ENCODE results near the gene LTA.

The LTA gene

GRCh38 chr6:31572041-31572911 is at the start of gene LTA:
Gene LTA, plus strand, starts transcription at chr6:31572289. Its CDS starts 454 bp downstream, at chr6:31572743.
- H3K9me3 Mint-ChIP-seq, result no peaks in the 10 kb centered on the region
- H3K27me3 Mint-ChIP-seq, result peaks cover 8% of the 10 kb centered on the region
- peaks cover 96% of the 10 kb centered on the region for H3K4me1 Mint-ChIP-seq
- peak; percentile 82 for DNase-seq
- H3K36me3 Mint-ChIP-seq, result peaks cover 31% of the 10 kb centered on the region
- H3K27ac Mint-ChIP-seq, result peak within 1 kb of the TSS; percentile 96
- CTCF ChIA-PET, result interaction anchor here (27.0 to 33.1 kb wide), 2 partner anchors 19 to 22 kb away, joined by 780 to 1087 read pairs; partner anchors contain the start of genes ATP6V1G2, LST1, NCR3 and NFKBIL1
- H3K4me3 Mint-ChIP-seq, result peak within 1 kb of the TSS; percentile 94

GRCh38 chr6:31525553-31525931 is 46.5 kb upstream of the LTA start:
- Mint-ChIP-seq H3K27me3 (peaks cover 26% of the 10 kb centered on the region), H3K9me3 (no peaks in the 10 kb centered on the region)

GRCh38 chr6:31525932-31526591 is 46.0 kb upstream of the LTA start:
- CTCF ChIA-PET, result no interaction called here
- H3K9me3 Mint-ChIP-seq, result no peaks in the 10 kb centered on the region
- no peak overlapping the region for H3K27ac Mint-ChIP-seq
- H3K4me3 Mint-ChIP-seq, result no peak overlapping the region
- no peaks in the 10 kb centered on the region for H3K4me1 Mint-ChIP-seq
- H3K36me3 Mint-ChIP-seq, result peaks cover 19% of the 10 kb centered on the region
- no peak for DNase-seq
- peaks cover 21% of the 10 kb centered on the region for H3K27me3 Mint-ChIP-seq

More at GRCh38 chr6:31525553-31525931, 46.5 kb upstream of the LTA start:
- Mint-ChIP-seq H3K4me3 (no peak overlapping the region), H3K27ac (no peak overlapping the region), H3K4me1 (no peaks in the 10 kb centered on the region), H3K36me3 (peaks cover 14% of the 10 kb centered on the region)
- CTCF ChIA-PET, result no interaction called here
- no peak for DNase-seq

GRCh38 chr6:31528307-31528777 is 43.7 kb upstream of the LTA start:
- Mint-ChIP-seq H3K9me3 (no peaks in the 10 kb centered on the region), H3K4me3 (no peak overlapping the region), H3K27me3 (peaks cover 4% of the 10 kb centered on the region), H3K36me3 (peaks cover 38% of the 10 kb centered on the region), H3K27ac (no peak overlapping the region), H3K4me1 (peaks cover 9% of the 10 kb centered on the region)
- no peak for DNase-seq
- CTCF ChIA-PET, result no interaction called here

GRCh38 chr6:31528821-31529328 is 43.2 kb upstream of the LTA start, which contains the start of gene MCCD1:
Gene MCCD1, plus strand, starts transcription at chr6:31528962. Its CDS starts 53 bp downstream, at chr6:31529015.
- no peaks in the 10 kb centered on the region for H3K27me3 Mint-ChIP-seq
- CTCF ChIA-PET, result no interaction called here
- H3K4me3 Mint-ChIP-seq, result no peak within 1 kb of the TSS
- H3K4me1 Mint-ChIP-seq, result peaks cover 12% of the 10 kb centered on the region
- peak within 1 kb of the TSS; percentile 24 for H3K27ac Mint-ChIP-seq
- no peak for DNase-seq
- H3K36me3 Mint-ChIP-seq, result peaks cover 42% of the 10 kb centered on the region
- no peaks in the 10 kb centered on the region for H3K9me3 Mint-ChIP-seq

GRCh38 chr6:31529329-31530150 is 42.5 kb upstream of the LTA start:
- Mint-ChIP-seq H3K27ac (peak overlapping the region; percentile 24), H3K4me1 (peaks cover 15% of the 10 kb centered on the region), H3K36me3 (peaks cover 49% of the 10 kb centered on the region), H3K9me3 (no peaks in the 10 kb centered on the region), H3K27me3 (no peaks in the 10 kb centered on the region), H3K4me3 (no peak overlapping the region)
- DNase-seq, result no peak
- CTCF ChIA-PET, result no interaction called here

- CTCF ChIA-PET, result no interaction called here
- no peak for DNase-seq
- H3K27me3 Mint-ChIP-seq, result no peaks in the 10 kb centered on the region
- H3K27ac Mint-ChIP-seq, result no peak overlapping the region
- no peaks in the 10 kb centered on the region for H3K9me3 Mint-ChIP-seq
- H3K4me3 Mint-ChIP-seq, result no peak overlapping the region
- H3K4me1 Mint-ChIP-seq, result peaks cover 23% of the 10 kb centered on the region
- peaks cover 59% of the 10 kb centered on the region for H3K36me3 Mint-ChIP-seq
Measured at GRCh38 chr6:31530659-31531058, 41.4 kb upstream of the LTA start.

GRCh38 chr6:31531162-31531561 is 40.9 kb upstream of the LTA start:
- no peaks in the 10 kb centered on the region for H3K9me3 Mint-ChIP-seq
- CTCF ChIA-PET, result no interaction called here
- no peak overlapping the region for H3K4me3 Mint-ChIP-seq
- peaks cover 28% of the 10 kb centered on the region for H3K4me1 Mint-ChIP-seq
- no peaks in the 10 kb centered on the region for H3K27me3 Mint-ChIP-seq
- no peak for DNase-seq
- H3K36me3 Mint-ChIP-seq, result peaks cover 64% of the 10 kb centered on the region
- H3K27ac Mint-ChIP-seq, result no peak overlapping the region

- no peak overlapping the region for H3K27ac Mint-ChIP-seq
- H3K4me3 Mint-ChIP-seq, result no peak overlapping the region
- CTCF ChIA-PET, result no interaction called here
- DNase-seq, result no peak
- no peaks in the 10 kb centered on the region for H3K9me3 Mint-ChIP-seq
- H3K36me3 Mint-ChIP-seq, result peaks cover 71% of the 10 kb centered on the region
- H3K27me3 Mint-ChIP-seq, result no peaks in the 10 kb centered on the region
- peaks cover 34% of the 10 kb centered on the region for H3K4me1 Mint-ChIP-seq
Measured at GRCh38 chr6:31531771-31532643, 40.1 kb upstream of the LTA start.

- no peak for DNase-seq
Measured at GRCh38 chr6:31532644-31533454, 39.2 kb upstream of the LTA start.

GRCh38 chr6:31533455-31533841 is 38.6 kb upstream of the LTA start:
- Mint-ChIP-seq H3K36me3 (peaks cover 76% of the 10 kb centered on the region), H3K4me1 (peaks cover 43% of the 10 kb centered on the region), H3K27ac (peak overlapping the region; percentile 19)

More at GRCh38 chr6:31532644-31533454, 39.2 kb upstream of the LTA start:
- CTCF ChIA-PET, result no interaction called here
- peak overlapping the region; percentile 19 for H3K27ac Mint-ChIP-seq
- no peak overlapping the region for H3K4me3 Mint-ChIP-seq
- H3K4me1 Mint-ChIP-seq, result peaks cover 39% of the 10 kb centered on the region
- H3K27me3 Mint-ChIP-seq, result no peaks in the 10 kb centered on the region
- peaks cover 76% of the 10 kb centered on the region for H3K36me3 Mint-ChIP-seq
- no peaks in the 10 kb centered on the region for H3K9me3 Mint-ChIP-seq

GRCh38 chr6:31534011-31534410 is 38.1 kb upstream of the LTA start:
- Mint-ChIP-seq H3K4me3 (no peak overlapping the region), H3K4me1 (peaks cover 48% of the 10 kb centered on the region), H3K27ac (no peak overlapping the region), H3K9me3 (no peaks in the 10 kb centered on the region), H3K27me3 (no peaks in the 10 kb centered on the region), H3K36me3 (peaks cover 80% of the 10 kb centered on the region)
- no peak for DNase-seq
- CTCF ChIA-PET, result no interaction called here

More at GRCh38 chr6:31533455-31533841, 38.6 kb upstream of the LTA start:
- no peaks in the 10 kb centered on the region for H3K27me3 Mint-ChIP-seq
- no peaks in the 10 kb centered on the region for H3K9me3 Mint-ChIP-seq
- CTCF ChIA-PET, result no interaction called here
- no peak overlapping the region for H3K4me3 Mint-ChIP-seq
- no peak for DNase-seq

Data from activated naive CD4-positive, alpha-beta T cell treated with anti-CD3 and anti-CD28 coated beads, Interleukin-2, amount 10 ng/mL, durations not matched to agents 7 days and 5 days (primary cell).